ENCODE data around the gene SH2D1B. TPM values are rescaled to one million over a fixed set of nuclear protein-coding genes. Genes with fewer than 3 reads are reported as not detected.

Gene SH2D1B
- polyA plus RNA-seq, 1 of the 3 experiments (the other 2 are of a cell fraction) = not detected

- 73% methylated on average over 8 of the region's 8 CpGs for WGBS (ENCODE audit: low lambda C conversion rate)
- H3K4me1 ChIP-seq (ENCODE audit: control insufficient read depth in 1 of 2, insufficient read depth in 2 of 2, low read depth in 1 of 2, low read length in 1 of 2) = peaks cover 0 to 19% of the 10 kb centered on the region in 2 experiments; a peak in 1 of 4 replicates
- no peak overlapping the region for H3K4me3 ChIP-seq (ENCODE audit: low read depth in 2 of 2, low read length in 1 of 2)
- H3K79me2 ChIP-seq (ENCODE audit: insufficient read depth) = no peaks in the 10 kb centered on the region
- H3K9ac ChIP-seq = no peak overlapping the region
- no peaks in the 10 kb centered on the region for H3K9me3 ChIP-seq
- no peaks in the 10 kb centered on the region for H3K36me3 ChIP-seq (replicated peaks in 1 of 2; ENCODE audit: control insufficient read depth in 1 of 2, insufficient read depth in 2 of 2, low read length in 1 of 2)
- no peaks in the 10 kb centered on the region for H4K20me1 ChIP-seq (ENCODE audit: insufficient read depth)
- ChIA-PET CTCF (interaction anchor here (1.1 to 6.2 kb wide), 3 partner anchors 32 to 335 kb away, joined by 3 to 63 read pairs (median 5); no protein-coding TSS in a partner anchor), POLR2A (no interaction called here)
- H3K9me2 ChIP-seq = no peaks in the 10 kb centered on the region
- H2AFZ ChIP-seq (ENCODE audit: low read depth) = no peak overlapping the region
- peaks cover 4% of the 10 kb centered on the region; the same call in 1 of the 2 replicates for H3K27me3 ChIP-seq (ENCODE audit: insufficient read depth)
- no peak for TF ChIP-seq YY1 (IDR thresholded peaks at IDR 0.05; ENCODE audit: low read depth)
- no peak for TF ChIP-seq NRF1 (IDR thresholded peaks at IDR 0.05; ENCODE audit: low read depth, low read length)
- TF ChIP-seq EP300 (IDR thresholded peaks at IDR 0.05; ENCODE audit: borderline replicate concordance in 1 of 2, low read depth in 1 of 2, low read length in 1 of 2) = no peak
- no peak overlapping the region for H3K27ac ChIP-seq (ENCODE audit: low read depth in 2 of 2, low read length in 1 of 2)
- H3K4me2 ChIP-seq = no peak overlapping the region
- peaks cover 5% of the 10 kb centered on the region for H3F3A ChIP-seq (replicated peaks; ENCODE audit: insufficient read depth)
- peak; percentile 7 for DNase-seq
Measured at GRCh38 chr1:162388083-162388594, 23.8 kb downstream of the SH2D1B start.

- CTCF ChIA-PET = interaction anchor here (1.5 kb wide), 1 partner anchor 331 kb away, joined by 5 read pairs; no protein-coding TSS in a partner anchor
- TF ChIP-seq PBX3 (IDR thresholded peaks at IDR 0.05) (no peak), JUND (IDR thresholded peaks at IDR 0.05) (no peak), SMC3 (IDR thresholded peaks at IDR 0.05; ENCODE audit: low read depth, low read length) (no peak), FOXJ3 (CRISPR knock-in tag; IDR thresholded peaks at IDR 0.05) (no peak), SIN3A (IDR thresholded peaks at IDR 0.05; ENCODE audit: borderline replicate concordance, low read depth, low read length) (no peak), TCF12 (IDR thresholded peaks at IDR 0.05) (no peak), EZH2phosphoT487 (IDR thresholded peaks at IDR 0.05; ENCODE audit: borderline replicate concordance, low read depth) (no peak), ELF1 (IDR thresholded peaks at IDR 0.05) (no peak), RFX5 (IDR thresholded peaks at IDR 0.05; ENCODE audit: low read length) (no peak), NFIC (IDR thresholded peaks at IDR 0.05; ENCODE audit: borderline replicate concordance) (no peak), RXRA (IDR thresholded peaks at IDR 0.05; ENCODE audit: borderline replicate concordance, low read depth) (no peak), CHD2 (IDR thresholded peaks at IDR 0.05; ENCODE audit: low read length, partially characterized antibody) (no peak)
- TF ChIP-seq, protein P1, sequence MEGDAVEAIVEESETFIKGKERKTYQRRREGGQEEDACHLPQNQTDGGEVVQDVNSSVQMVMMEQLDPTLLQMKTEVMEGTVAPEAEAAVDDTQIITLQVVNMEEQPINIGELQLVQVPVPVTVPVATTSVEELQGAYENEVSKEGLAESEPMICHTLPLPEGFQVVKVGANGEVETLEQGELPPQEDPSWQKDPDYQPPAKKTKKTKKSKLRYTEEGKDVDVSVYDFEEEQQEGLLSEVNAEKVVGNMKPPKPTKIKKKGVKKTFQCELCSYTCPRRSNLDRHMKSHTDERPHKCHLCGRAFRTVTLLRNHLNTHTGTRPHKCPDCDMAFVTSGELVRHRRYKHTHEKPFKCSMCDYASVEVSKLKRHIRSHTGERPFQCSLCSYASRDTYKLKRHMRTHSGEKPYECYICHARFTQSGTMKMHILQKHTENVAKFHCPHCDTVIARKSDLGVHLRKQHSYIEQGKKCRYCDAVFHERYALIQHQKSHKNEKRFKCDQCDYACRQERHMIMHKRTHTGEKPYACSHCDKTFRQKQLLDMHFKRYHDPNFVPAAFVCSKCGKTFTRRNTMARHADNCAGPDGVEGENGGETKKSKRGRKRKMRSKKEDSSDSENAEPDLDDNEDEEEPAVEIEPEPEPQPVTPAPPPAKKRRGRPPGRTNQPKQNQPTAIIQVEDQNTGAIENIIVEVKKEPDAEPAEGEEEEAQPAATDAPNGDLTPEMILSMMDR (IDR thresholded peaks at IDR 0.05) = no peak
- TF ChIP-seq, protein P2, sequence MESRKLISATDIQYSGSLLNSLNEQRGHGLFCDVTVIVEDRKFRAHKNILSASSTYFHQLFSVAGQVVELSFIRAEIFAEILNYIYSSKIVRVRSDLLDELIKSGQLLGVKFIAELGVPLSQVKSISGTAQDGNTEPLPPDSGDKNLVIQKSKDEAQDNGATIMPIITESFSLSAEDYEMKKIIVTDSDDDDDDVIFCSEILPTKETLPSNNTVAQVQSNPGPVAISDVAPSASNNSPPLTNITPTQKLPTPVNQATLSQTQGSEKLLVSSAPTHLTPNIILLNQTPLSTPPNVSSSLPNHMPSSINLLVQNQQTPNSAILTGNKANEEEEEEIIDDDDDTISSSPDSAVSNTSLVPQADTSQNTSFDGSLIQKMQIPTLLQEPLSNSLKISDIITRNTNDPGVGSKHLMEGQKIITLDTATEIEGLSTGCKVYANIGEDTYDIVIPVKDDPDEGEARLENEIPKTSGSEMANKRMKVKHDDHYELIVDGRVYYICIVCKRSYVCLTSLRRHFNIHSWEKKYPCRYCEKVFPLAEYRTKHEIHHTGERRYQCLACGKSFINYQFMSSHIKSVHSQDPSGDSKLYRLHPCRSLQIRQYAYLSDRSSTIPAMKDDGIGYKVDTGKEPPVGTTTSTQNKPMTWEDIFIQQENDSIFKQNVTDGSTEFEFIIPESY (IDR thresholded peaks at IDR 0.05; ENCODE audit: borderline replicate concordance, low read depth) = no peak
- WGBS (ENCODE audit: low lambda C conversion rate) = 75% methylated on average over 20 of the region's 20 CpGs
Measured at GRCh38 chr1:162387226-162388082, 24.5 kb downstream of the SH2D1B start.

More at GRCh38 chr1:162387226-162388082, 24.5 kb downstream of the SH2D1B start:
- no peaks in the 10 kb centered on the region for H3K36me3 ChIP-seq (replicated peaks in 1 of 2; ENCODE audit: control insufficient read depth in 1 of 2, insufficient read depth in 2 of 2, low read length in 1 of 2)
- no peaks in the 10 kb centered on the region for H3K9me3 ChIP-seq
- DNase-seq = peak; percentile 1
- no peaks in the 10 kb centered on the region for H4K20me1 ChIP-seq (ENCODE audit: insufficient read depth)
- no peak overlapping the region for H3K27ac ChIP-seq (ENCODE audit: low read depth in 2 of 2, low read length in 1 of 2)
- POLR2A ChIA-PET = no interaction called here
- peaks cover 4% of the 10 kb centered on the region; the same call in 1 of the 2 replicates for H3K27me3 ChIP-seq (ENCODE audit: insufficient read depth)
- H3K79me2 ChIP-seq (ENCODE audit: insufficient read depth) = no peaks in the 10 kb centered on the region
- peaks cover 0 to 19% of the 10 kb centered on the region in 2 experiments; a peak in 1 of 4 replicates for H3K4me1 ChIP-seq (ENCODE audit: control insufficient read depth in 1 of 2, insufficient read depth in 2 of 2, low read depth in 1 of 2, low read length in 1 of 2)
- H3K9ac ChIP-seq = no peak overlapping the region
- H3K4me2 ChIP-seq = no peak overlapping the region
- no peak overlapping the region for H2AFZ ChIP-seq (ENCODE audit: low read depth)
- H3F3A ChIP-seq (replicated peaks; ENCODE audit: insufficient read depth) = peaks cover under 1% of the 10 kb centered on the region
- no peaks in the 10 kb centered on the region for H3K9me2 ChIP-seq
- H3K4me3 ChIP-seq (ENCODE audit: low read depth in 2 of 2, low read length in 1 of 2) = no peak overlapping the region

Data from SK-N-SH (cell line).